H1 (cell line): Measurements from ENCODE around the gene CAPN9. TPM values are rescaled to one million over a fixed set of nuclear protein-coding genes. Genes with fewer than 3 reads are reported as not detected.

ENCODE experiments used
- CTCF ChIA-PET: fragments of 300-600 bp; sonication (Branson Sonifier 250); formaldehyde crosslinking; loops from one replicate; lab custom pipeline; 2021; ENCODE audit not compliant: partially characterized antibody; lab: Charles Lee
- POLR2A ChIA-PET: fragments of 300-600 bp; sonication (Branson Sonifier 250); formaldehyde crosslinking; loops from one replicate; lab custom pipeline; 2021; ENCODE audit warnings: inconsistent platforms; ENCODE audit not compliant: partially characterized antibody; lab: Charles Lee
- DNase-seq, 2 experiments: peaks; one replicate each; pipeline versions ENCODE4 v3.0.0 to v3.0.0-alpha.2; 2010 to 2022; ENCODE audit warnings: low spot score in 2 of 2, low read depth in 1 of 2, mixed read lengths in 1 of 2
- FAIRE-seq: peaks from 2 replicates; lab custom pipeline; 2011; peaks lifted over from hg19 to GRCh38; lab: Jason Lieb, UNC
- H2AFZ ChIP-seq: 2 replicates; pipeline ENCODE4 v1.8.1; 2012; ENCODE audit warnings: low read length, inconsistent platforms
- H2AK5ac ChIP-seq: 2 replicates; pipeline ENCODE4 v1.6.1; 2013; ENCODE audit warnings: low read depth, low read length
- H2BK120ac ChIP-seq: replicated peaks from 2 replicates; pipeline ENCODE3; 2013; ENCODE audit warnings: low read depth, low read length, inconsistent platforms
- H2BK12ac ChIP-seq: 2 replicates; pipeline ENCODE4 v1.6.1; 2013; ENCODE audit warnings: low read depth, low read length
- H2BK15ac ChIP-seq: 2 replicates; pipeline ENCODE4 v1.6.1; 2013; ENCODE audit warnings: low read length
- H2BK20ac ChIP-seq: 2 replicates; pipeline ENCODE4 v1.6.1; 2013; ENCODE audit warnings: low read length
- H2BK5ac ChIP-seq: 2 replicates; pipeline ENCODE4 v1.6.1; 2013; ENCODE audit warnings: low read depth, low read length
- H3K14ac ChIP-seq: 2 replicates; pipeline ENCODE4 v1.6.1; 2013; ENCODE audit warnings: inconsistent platforms; ENCODE audit not compliant: insufficient read length
- H3K18ac ChIP-seq: 2 replicates; pipeline ENCODE4 v1.6.1; 2013; ENCODE audit warnings: low read length; ENCODE audit errors: extremely low read depth
- H3K23ac ChIP-seq: 2 replicates; pipeline ENCODE4 v1.6.1; 2013; ENCODE audit warnings: inconsistent platforms; ENCODE audit not compliant: insufficient read length
- H3K23me2 ChIP-seq: 2 replicates; pipeline ENCODE4 v1.6.1; 2013; ENCODE audit warnings: low read depth, low read length
- H3K27ac ChIP-seq: 2 replicates; pipeline ENCODE4 v1.6.1; 2011; ENCODE audit warnings: low read depth, low read length, inconsistent platforms
- H3K27me3 ChIP-seq, 4 experiments: replicated peaks in 1 of 4; 1 replicate in 1 of 4; 2 replicates in 3 of 4; pipeline versions ENCODE4 v1.6.1 to v1.8.1; 2011 to 2013; ENCODE audit warnings: low read length in 3 of 4, mild to moderate bottlenecking in 3 of 4, inconsistent platforms in 2 of 4, mixed read lengths in 2 of 4, moderate library complexity in 1 of 4; ENCODE audit not compliant: control insufficient read depth in 3 of 4, insufficient read depth in 3 of 4; ENCODE audit errors: extremely low read depth in 1 of 4
- H3K36me3 ChIP-seq, 4 experiments: 2 replicates each; pipeline versions ENCODE4 v1.6.1 to v1.8.1; 2011 to 2013; ENCODE audit warnings: mild to moderate bottlenecking in 4 of 4, low read length in 3 of 4, moderate library complexity in 2 of 4, control low read depth in 1 of 4, inconsistent platforms in 1 of 4; ENCODE audit not compliant: insufficient read depth in 4 of 4, control insufficient read depth in 2 of 4
- H3K4ac ChIP-seq: replicated peaks from 2 replicates; pipeline ENCODE3; 2013; ENCODE audit warnings: low read length, low read depth, mixed read lengths, inconsistent platforms; ENCODE audit not compliant: insufficient read length
- H3K4me1 ChIP-seq, 4 experiments: replicated peaks in 1 of 4; 1 replicate in 1 of 4; 2 replicates in 3 of 4; pipeline versions ENCODE4 v1.6.1 to v1.8.1; 2011 to 2013; ENCODE audit warnings: low read length in 3 of 4, inconsistent platforms in 2 of 4, mixed read lengths in 1 of 4; ENCODE audit not compliant: insufficient read depth in 4 of 4, control insufficient read depth in 3 of 4
- H3K4me2 ChIP-seq, 2 experiments: 2 replicates each; pipeline versions ENCODE4 v1.6.1 to v1.8.1; 2011 to 2013; ENCODE audit warnings: low read depth in 2 of 2, low read length in 2 of 2, control low read depth in 1 of 2, inconsistent platforms in 1 of 2, mild to moderate bottlenecking in 1 of 2; ENCODE audit not compliant: insufficient read depth in 1 of 2
- H3K4me3 ChIP-seq, 4 experiments: fragments of 200-600, 300-600 bp in 1 of 4; sonication (generic), shearing (Covaris generic), sonication (Bioruptor Twin) in 1 of 4; 2 replicates each; pipeline versions ENCODE4 v1.5.1 to v1.8.1; 2011 to 2016; ENCODE audit warnings: low read length in 4 of 4, low read depth in 3 of 4, control low read depth in 2 of 4, inconsistent platforms in 2 of 4, mild to moderate bottlenecking in 2 of 4, mixed read lengths in 1 of 4, moderate library complexity in 1 of 4; ENCODE audit not compliant: insufficient read depth in 2 of 4; ENCODE audit errors: extremely low read depth in 1 of 4
- H3K56ac ChIP-seq: replicated peaks from 2 replicates; pipeline ENCODE3; 2013; ENCODE audit warnings: low read depth, mild to moderate bottlenecking, mixed read lengths, low read length, inconsistent platforms; ENCODE audit not compliant: insufficient read length
- H3K79me1 ChIP-seq: 2 replicates; pipeline ENCODE4 v1.6.1; 2013; ENCODE audit warnings: low read depth, low read length, control low read depth
- H3K79me2 ChIP-seq, 2 experiments: 2 replicates each; pipeline versions ENCODE4 v1.6.1 to v1.8.1; 2012 to 2013; ENCODE audit warnings: low read length in 2 of 2, mild to moderate bottlenecking in 2 of 2, inconsistent platforms in 1 of 2; ENCODE audit not compliant: insufficient read depth in 2 of 2, control insufficient read depth in 1 of 2
- H3K9ac ChIP-seq, 4 experiments: replicated peaks in 1 of 4; 1 replicate in 1 of 4; 2 replicates in 3 of 4; pipeline versions ENCODE4 v1.6.1 to v1.8.1; 2011 to 2013; ENCODE audit warnings: low read depth in 3 of 4, low read length in 3 of 4, control low read depth in 2 of 4, mild to moderate bottlenecking in 2 of 4, moderate library complexity in 2 of 4, inconsistent platforms in 1 of 4; ENCODE audit errors: extremely low read depth in 1 of 4
- H3K9me3 ChIP-seq, 2 experiments: 2 replicates each; pipeline versions ENCODE4 v1.6.1 to v1.8.1; 2012 to 2013; ENCODE audit warnings: mild to moderate bottlenecking in 2 of 2, moderate library complexity in 2 of 2, control low read depth in 1 of 2, inconsistent platforms in 1 of 2, low read depth in 1 of 2, low read length in 1 of 2, mixed read lengths in 1 of 2; ENCODE audit not compliant: insufficient read depth in 2 of 2
- H4K20me1 ChIP-seq, 2 experiments: replicated peaks in 1 of 2; 2 replicates each; pipeline versions ENCODE3 to v1.8.1; 2011 to 2013; ENCODE audit warnings: inconsistent platforms in 2 of 2, low read length in 2 of 2, mild to moderate bottlenecking in 1 of 2; ENCODE audit not compliant: insufficient read depth in 2 of 2, control insufficient read depth in 1 of 2
- H4K5ac ChIP-seq: 2 replicates; pipeline ENCODE4 v1.6.1; 2013; ENCODE audit warnings: low read length, low read depth, mixed read lengths, inconsistent platforms; ENCODE audit not compliant: insufficient read length
- H4K8ac ChIP-seq: 2 replicates; pipeline ENCODE4 v1.8.0; 2013; ENCODE audit warnings: mild to moderate bottlenecking, moderate library complexity, low read length, inconsistent platforms; ENCODE audit not compliant: insufficient read depth; ENCODE audit errors: extremely low read depth
- H4K91ac ChIP-seq: replicated peaks from 2 replicates; pipeline ENCODE3; 2013; ENCODE audit warnings: low read length, mixed read lengths, inconsistent platforms; ENCODE audit not compliant: insufficient read length
- CBX5 ChIP-seq: fragments of 300-800, 300-1000 bp; sonication (generic); IDR thresholded peaks from 2 replicates; pipeline ENCODE4 v1.7.1; 2016; ENCODE audit warnings: antibody characterized with exemption, low read length, low read depth
- CEBPB ChIP-seq: IDR thresholded peaks from 2 replicates; pipeline ENCODE4 v1.6.1; 2012; ENCODE audit warnings: low read depth, low read length
- HDAC2 ChIP-seq, 2 experiments: fragments of 300-600 bp in 1 of 2; sonication (generic) in 1 of 2; IDR thresholded peaks; 2 replicates each; pipeline ENCODE4 v1.6.1; 2011 to 2012; ENCODE audit warnings: low read depth in 2 of 2, low read length in 2 of 2, mild to moderate bottlenecking in 2 of 2, moderate library complexity in 2 of 2, borderline replicate concordance in 1 of 2, inconsistent platforms in 1 of 2
- JUND ChIP-seq: IDR thresholded peaks from 2 replicates; pipeline ENCODE4 v1.6.1; 2011; ENCODE audit warnings: mild to moderate bottlenecking, improper control_type of control experiment, low read length
- RAD21 ChIP-seq, 2 experiments: IDR thresholded peaks in 1 of 2; conservative IDR thresholded peaks in 1 of 2; 2 replicates each; pipeline ENCODE4 v1.6.1; 2011; ENCODE audit warnings: low read depth in 2 of 2, low read length in 2 of 2, improper control_type of control experiment in 1 of 2, inconsistent platforms in 1 of 2, mild to moderate bottlenecking in 1 of 2, moderate library complexity in 1 of 2
- SIX5 ChIP-seq: IDR thresholded peaks from 2 replicates; pipeline ENCODE4 v1.6.1; 2011; ENCODE audit warnings: mild to moderate bottlenecking, low read depth, low read length
- SUZ12 ChIP-seq: fragments of 200-600 bp; sonication (generic); IDR thresholded peaks from 2 replicates; pipeline ENCODE4 v1.6.1; 2012; ENCODE audit warnings: mild to moderate bottlenecking, inconsistent platforms, low read length, moderate library complexity, mixed read lengths
- TAF7 ChIP-seq: optimal IDR thresholded peaks from 2 replicates; pipeline ENCODE3; 2011; ENCODE audit warnings: low read depth, mild to moderate bottlenecking, inconsistent platforms, low read length, moderate library complexity, borderline replicate concordance
- TBP ChIP-seq: IDR thresholded peaks from 2 replicates; pipeline ENCODE4 v1.6.1; 2011; ENCODE audit warnings: low read depth, low read length, improper control_type of control experiment
- YY1 ChIP-seq: IDR thresholded peaks from 2 replicates; pipeline ENCODE4 v1.6.1; 2011; ENCODE audit warnings: low read depth, mild to moderate bottlenecking, low read length
- WGBS, 2 experiments: shearing (Covaris generic) in 1 of 2; methylation state at CpG; one replicate each; pipeline versions ENCODE4 v1.1.6 to v1.1.7; 2013 to 2015; ENCODE audit warnings: low lambda C conversion rate in 2 of 2, mixed read lengths in 2 of 2, inconsistent platforms in 1 of 2, low coverage in 1 of 2, missing lambda C conversion rate in 1 of 2; ENCODE audit not compliant: insufficient replicate concordance in 2 of 2, insufficient coverage in 1 of 2, insufficient read length in 1 of 2; ENCODE audit errors: extremely low coverage in 1 of 2, missing lambda C conversion rate in 1 of 2; 5-methylcytosine and 5-hydroxymethylcytosine counted together
- polyA plus RNA-seq, 7 experiments: library from polyadenylated mRNA; depleted of rRNA in 3 of 7; stranded (reverse) in 5 of 7; unstranded in 2 of 7; fragments of >200 nt in 5 of 7; fragments of 200-250 nt in 2 of 7; gene quantifications; 1 replicate in 5 of 7; 2 replicates in 1 of 7; 4 replicates in 1 of 7; pipeline versions ENCODE4 v1.2.1 to v1.2.3, GENCODE V29; 2011 to 2013; ENCODE audit warnings: missing spikeins in 2 of 7, mixed read lengths in 2 of 7
- total RNA-seq: library from RNA; stranded (reverse); fragmentation: NEBNext Ultra II Directional; extraction: Animal tissue kit (Norgen Biotek cat#: 25700); gene quantifications from 2 replicates; pipeline ENCODE4 v1.2.1, GENCODE V29; 2021
- TF ChIP-seq, protein P1 (sequence below), 3 experiments: IDR thresholded peaks; 1 replicate in 2 of 3; 2 replicates in 1 of 3; pipeline versions ENCODE4 v1.5.1 to v1.6.1; 2011; ENCODE audit warnings: low read length in 3 of 3, mild to moderate bottlenecking in 3 of 3, inconsistent platforms in 2 of 3, low read depth in 1 of 3, moderate library complexity in 1 of 3; ENCODE audit not compliant: insufficient read depth in 1 of 3; ENCODE audit errors: control extremely low read depth in 1 of 3

The CAPN9 gene
- total and polyA plus RNA-seq, 2 of the 8 experiments (the other 6 are each of a cell fraction or from before 2014, with no cell fraction given) = 0.22 to 0.76 TPM

DNA sequence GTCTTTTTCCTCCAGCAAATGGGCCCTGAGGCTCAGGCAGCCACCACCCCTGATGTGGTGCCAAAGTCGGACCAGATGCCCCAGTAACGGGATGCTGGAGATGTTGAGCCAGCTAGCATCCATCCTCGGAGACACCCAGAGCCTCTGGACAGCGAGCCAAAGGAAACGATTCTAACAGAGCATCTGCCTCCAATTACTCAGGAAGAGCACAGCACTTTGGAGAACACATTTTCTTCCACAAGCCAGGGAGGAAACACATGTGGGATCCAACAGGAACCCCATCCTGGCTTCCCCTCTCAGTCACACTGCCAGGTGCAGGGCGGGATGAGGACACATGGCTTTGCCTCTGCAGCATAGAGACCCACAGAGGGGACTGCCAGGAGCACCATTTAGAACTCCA, 76.2 kb downstream of the CAPN9 start:
- no peak overlapping the region for H3K56ac ChIP-seq
- DNase-seq (no peak), FAIRE-seq (no peak)
- no peak overlapping the region for H2BK120ac ChIP-seq
- H4K5ac ChIP-seq = no peak overlapping the region
- no peaks in the 10 kb centered on the region for H3K23me2 ChIP-seq
- no peak overlapping the region for H3K4me3 ChIP-seq
- no peak overlapping the region for H3K4ac ChIP-seq
- no peak overlapping the region for H2AK5ac ChIP-seq
- H3K79me1 ChIP-seq = no peaks in the 10 kb centered on the region
- H2AFZ ChIP-seq = no peak overlapping the region
- POLR2A ChIA-PET = no interaction called here
- peaks cover 0 to 1% of the 10 kb centered on the region in 2 experiments for H4K20me1 ChIP-seq
- no peak overlapping the region for H3K18ac ChIP-seq
- no peak overlapping the region for H3K14ac ChIP-seq
- WGBS, 2 experiments = 90% methylated on average over 6 of the region's 6 CpGs; no CpG with 5 or more reads in 1 of the 2 experiments
- CTCF ChIA-PET = no interaction called here
- no peak overlapping the region for H4K8ac ChIP-seq
- H3K36me3 ChIP-seq = no peaks in the 10 kb centered on the region
- no peaks in the 10 kb centered on the region for H3K9me3 ChIP-seq
- no peak overlapping the region for H2BK20ac ChIP-seq
- no peak overlapping the region for H3K23ac ChIP-seq
- no peaks in the 10 kb centered on the region for H3K4me1 ChIP-seq
- H4K91ac ChIP-seq = no peak overlapping the region
- no peak overlapping the region for H3K27ac ChIP-seq
- H3K4me2 ChIP-seq = no peak overlapping the region
- H3K27me3 ChIP-seq = no peaks in the 10 kb centered on the region; a peak in 2 of 7 replicates
- H2BK5ac ChIP-seq = no peak overlapping the region
- no peak overlapping the region for H3K9ac ChIP-seq
- H2BK12ac ChIP-seq = no peak overlapping the region
- H2BK15ac ChIP-seq = no peak overlapping the region
- H3K79me2 ChIP-seq = no peaks in the 10 kb centered on the region
- TF ChIP-seq, protein P1, sequence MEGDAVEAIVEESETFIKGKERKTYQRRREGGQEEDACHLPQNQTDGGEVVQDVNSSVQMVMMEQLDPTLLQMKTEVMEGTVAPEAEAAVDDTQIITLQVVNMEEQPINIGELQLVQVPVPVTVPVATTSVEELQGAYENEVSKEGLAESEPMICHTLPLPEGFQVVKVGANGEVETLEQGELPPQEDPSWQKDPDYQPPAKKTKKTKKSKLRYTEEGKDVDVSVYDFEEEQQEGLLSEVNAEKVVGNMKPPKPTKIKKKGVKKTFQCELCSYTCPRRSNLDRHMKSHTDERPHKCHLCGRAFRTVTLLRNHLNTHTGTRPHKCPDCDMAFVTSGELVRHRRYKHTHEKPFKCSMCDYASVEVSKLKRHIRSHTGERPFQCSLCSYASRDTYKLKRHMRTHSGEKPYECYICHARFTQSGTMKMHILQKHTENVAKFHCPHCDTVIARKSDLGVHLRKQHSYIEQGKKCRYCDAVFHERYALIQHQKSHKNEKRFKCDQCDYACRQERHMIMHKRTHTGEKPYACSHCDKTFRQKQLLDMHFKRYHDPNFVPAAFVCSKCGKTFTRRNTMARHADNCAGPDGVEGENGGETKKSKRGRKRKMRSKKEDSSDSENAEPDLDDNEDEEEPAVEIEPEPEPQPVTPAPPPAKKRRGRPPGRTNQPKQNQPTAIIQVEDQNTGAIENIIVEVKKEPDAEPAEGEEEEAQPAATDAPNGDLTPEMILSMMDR (IDR thresholded peaks at IDR 0.05; ENCODE audit: control extremely low read depth in 1 of 3, insufficient read depth in 1 of 3, low read depth in 1 of 3, low read length in 3 of 3) = no peak
- TF ChIP-seq JUND (no peak), CBX5 (no peak), TAF7 (no peak), RAD21 (IDR thresholded peaks at IDR 0.05 in 1 of 2, conservative IDR thresholded peaks at IDR 0.05 in 1 of 2; ENCODE audit: low read depth in 2 of 2, low read length in 2 of 2) (no peak), SUZ12 (no peak), TBP (no peak), CEBPB (no peak), HDAC2 (IDR thresholded peaks at IDR 0.05; ENCODE audit: borderline replicate concordance in 1 of 2, low read depth in 2 of 2, low read length in 2 of 2) (no peak), YY1 (no peak), SIX5 (no peak)
